Left ventricle myocardium inferior (tissue), 1 donor: ENCODE results near the gene DMBX1. TPM values are rescaled to one million over a fixed set of nuclear protein-coding genes. Genes with fewer than 3 reads are reported as not detected.

Source experiments
- DNase-seq: peaks from one replicate; pipeline ENCODE4 v3.0.0-alpha.2; 2020
- H3K27ac ChIP-seq: fragments of 200-600 bp; replicated peaks from 2 replicates; pipeline ENCODE4 v1.8.0; 2021
- H3K27me3 ChIP-seq: fragments of 200-600 bp; 2 replicates; pipeline ENCODE4 v1.8.0; 2021; ENCODE audit warnings: low read depth
- H3K36me3 ChIP-seq: fragments of 200-600 bp; 2 replicates; pipeline ENCODE4 v1.8.0; 2021
- H3K4me1 ChIP-seq: fragments of 200-600 bp; 2 replicates; pipeline ENCODE4 v1.8.0; 2021
- H3K4me3 ChIP-seq: fragments of 200-600 bp; 2 replicates; pipeline ENCODE4 v1.8.0; 2021; ENCODE audit warnings: mild to moderate bottlenecking, moderate library complexity
- H3K9me3 ChIP-seq: fragments of 200-600 bp; replicated peaks from 2 replicates; pipeline ENCODE4 v1.8.0; 2021
- intact Hi-C: fragments of 100-400 bp; cut with micrococcal nuclease; formaldehyde crosslinking; loops from one replicate; pipeline ENCODE4 v1.11.0; 2022
- total RNA-seq: library from RNA; stranded (reverse); fragmentation: NEBNext Ultra II Directional; extraction: Animal tissue kit (Norgen Biotek cat#: 25700); gene quantifications from one replicate; pipeline ENCODE4 v1.2.1, GENCODE V29; 2021
- TF ChIP-seq, protein P1 (sequence below): fragments of 200-600 bp; IDR thresholded peaks from 2 replicates; pipeline ENCODE4 v1.8.0; 2021; ENCODE audit warnings: antibody characterized with exemption, mild to moderate bottlenecking, borderline replicate concordance
- donor health status: DM: no; HTN: yes; CAD: no; lungs with severe emphysema.

DMBX1 gene
- total RNA-seq, 1 donor from 2014 or later: not detected

DNA sequence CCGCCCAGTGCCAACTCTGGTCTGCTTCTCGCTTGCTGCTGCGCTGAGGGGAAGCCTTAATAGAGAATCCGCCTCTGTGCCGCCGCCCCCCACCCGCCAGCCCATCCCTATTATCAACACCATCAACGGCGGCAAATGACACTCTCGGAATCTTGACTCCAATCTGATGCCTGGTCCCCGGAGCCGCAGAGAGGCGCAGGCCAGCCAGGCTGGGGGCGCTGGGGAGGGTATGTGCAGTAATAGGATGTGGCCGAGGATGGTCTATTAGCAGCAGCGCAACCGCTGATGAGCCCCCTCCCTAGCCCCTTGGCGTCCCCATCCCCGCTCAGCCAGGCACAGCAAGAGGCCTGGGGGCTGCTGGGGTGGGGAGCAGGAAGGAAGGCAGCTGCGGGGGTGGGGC, 15.1 kb upstream of the DMBX1 start:
- no peaks in the 10 kb centered on the region for H3K9me3 ChIP-seq
- H3K27ac ChIP-seq: no peak overlapping the region
- H3K36me3 ChIP-seq: no peaks in the 10 kb centered on the region
- no peak for DNase-seq
- intact Hi-C loops: no loop called here
- TF ChIP-seq, protein P1, sequence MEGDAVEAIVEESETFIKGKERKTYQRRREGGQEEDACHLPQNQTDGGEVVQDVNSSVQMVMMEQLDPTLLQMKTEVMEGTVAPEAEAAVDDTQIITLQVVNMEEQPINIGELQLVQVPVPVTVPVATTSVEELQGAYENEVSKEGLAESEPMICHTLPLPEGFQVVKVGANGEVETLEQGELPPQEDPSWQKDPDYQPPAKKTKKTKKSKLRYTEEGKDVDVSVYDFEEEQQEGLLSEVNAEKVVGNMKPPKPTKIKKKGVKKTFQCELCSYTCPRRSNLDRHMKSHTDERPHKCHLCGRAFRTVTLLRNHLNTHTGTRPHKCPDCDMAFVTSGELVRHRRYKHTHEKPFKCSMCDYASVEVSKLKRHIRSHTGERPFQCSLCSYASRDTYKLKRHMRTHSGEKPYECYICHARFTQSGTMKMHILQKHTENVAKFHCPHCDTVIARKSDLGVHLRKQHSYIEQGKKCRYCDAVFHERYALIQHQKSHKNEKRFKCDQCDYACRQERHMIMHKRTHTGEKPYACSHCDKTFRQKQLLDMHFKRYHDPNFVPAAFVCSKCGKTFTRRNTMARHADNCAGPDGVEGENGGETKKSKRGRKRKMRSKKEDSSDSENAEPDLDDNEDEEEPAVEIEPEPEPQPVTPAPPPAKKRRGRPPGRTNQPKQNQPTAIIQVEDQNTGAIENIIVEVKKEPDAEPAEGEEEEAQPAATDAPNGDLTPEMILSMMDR: no peak
- no peak overlapping the region for H3K4me3 ChIP-seq
- H3K4me1 ChIP-seq: no peaks in the 10 kb centered on the region
- H3K27me3 ChIP-seq: peaks cover 93% of the 10 kb centered on the region

DNA sequence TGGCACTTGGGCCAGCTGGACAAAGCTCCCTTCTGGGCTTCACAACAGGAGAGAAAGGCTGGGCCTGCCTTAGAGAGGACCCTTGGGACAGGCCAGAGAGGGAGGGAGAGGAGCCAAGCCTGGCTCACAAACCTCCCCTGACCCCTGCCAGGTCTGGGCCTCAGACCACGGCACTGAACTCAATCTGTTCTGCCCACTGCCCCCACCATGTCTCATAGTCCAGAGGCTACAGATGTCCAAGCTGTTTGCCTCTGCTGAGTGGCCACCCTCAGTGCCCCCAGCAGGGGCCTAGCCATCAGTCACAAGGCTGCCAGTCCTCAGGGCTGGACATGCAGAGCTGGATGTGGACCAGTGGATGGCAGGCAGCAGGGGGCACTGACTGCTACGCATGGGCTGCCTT, 13.0 kb upstream of the DMBX1 start:
- no peak overlapping the region for H3K27ac ChIP-seq
- no peak for DNase-seq
- no peak overlapping the region for H3K4me3 ChIP-seq
- H3K27me3 ChIP-seq: peaks cover 93% of the 10 kb centered on the region
- H3K9me3 ChIP-seq: no peaks in the 10 kb centered on the region
- no peaks in the 10 kb centered on the region for H3K36me3 ChIP-seq
- H3K4me1 ChIP-seq: no peaks in the 10 kb centered on the region
- intact Hi-C loops: no loop called here
- TF ChIP-seq, protein P1: no peak

DNA sequence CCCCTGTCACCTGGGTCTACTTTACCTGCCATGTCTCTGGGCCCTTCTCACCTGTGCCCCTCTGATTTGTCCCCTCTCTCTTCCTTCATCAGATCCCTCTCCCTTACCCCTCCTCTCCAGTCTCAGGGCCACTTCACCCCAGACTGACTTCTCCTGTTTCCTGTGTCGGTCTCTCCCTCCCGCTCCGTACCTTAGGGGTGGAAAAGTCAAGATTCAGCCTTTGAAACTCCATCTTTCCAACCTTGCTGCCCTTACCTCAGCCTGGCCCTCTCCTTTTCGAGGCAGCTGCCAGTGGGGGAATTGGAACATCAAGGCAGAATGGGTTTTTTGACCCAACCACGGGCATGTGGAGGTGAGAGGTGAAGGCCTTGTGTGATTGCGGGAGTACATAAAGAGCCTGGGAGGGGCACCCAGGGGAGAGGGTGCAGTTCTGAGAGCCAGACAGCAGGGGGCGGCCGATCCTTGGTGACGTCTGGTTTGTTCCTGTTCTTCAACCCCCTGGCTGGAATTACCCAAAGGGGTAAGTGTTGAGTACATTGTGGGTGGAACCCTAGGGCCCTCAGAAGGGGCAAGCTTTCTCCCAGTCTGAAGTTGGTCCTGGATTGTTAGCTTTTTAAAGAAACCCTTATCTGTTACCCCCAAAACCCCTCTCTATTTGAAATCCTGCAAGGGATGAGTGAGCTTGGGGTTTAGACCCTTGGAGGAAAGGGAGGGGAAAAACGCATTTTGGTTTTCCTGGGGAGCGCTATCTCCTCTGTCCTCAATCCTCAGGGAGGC, 12.3 kb upstream of the DMBX1 start:
- intact Hi-C loops: no loop called here
- Histone ChIP-seq H3K27me3 (peaks cover 94% of the 10 kb centered on the region), H3K27ac (no peak overlapping the region), H3K36me3 (no peaks in the 10 kb centered on the region), H3K4me3 (no peak overlapping the region), H3K4me1 (no peaks in the 10 kb centered on the region), H3K9me3 (no peaks in the 10 kb centered on the region)
- peak; percentile 70 for DNase-seq
- TF ChIP-seq, protein P1: peak; percentile 94

- no peaks in the 10 kb centered on the region for H3K4me1 ChIP-seq
- TF ChIP-seq, protein P1: no peak
- no peaks in the 10 kb centered on the region for H3K9me3 ChIP-seq
- peaks cover 97% of the 10 kb centered on the region for H3K27me3 ChIP-seq
- H3K27ac ChIP-seq: no peak overlapping the region
- H3K36me3 ChIP-seq: no peaks in the 10 kb centered on the region
- no peak for DNase-seq
- no peak overlapping the region for H3K4me3 ChIP-seq
- intact Hi-C loops: no loop called here
These were observed 10.7 kb upstream of the DMBX1 start for GRCh38 chr1:46478721-46479485.

DNA sequence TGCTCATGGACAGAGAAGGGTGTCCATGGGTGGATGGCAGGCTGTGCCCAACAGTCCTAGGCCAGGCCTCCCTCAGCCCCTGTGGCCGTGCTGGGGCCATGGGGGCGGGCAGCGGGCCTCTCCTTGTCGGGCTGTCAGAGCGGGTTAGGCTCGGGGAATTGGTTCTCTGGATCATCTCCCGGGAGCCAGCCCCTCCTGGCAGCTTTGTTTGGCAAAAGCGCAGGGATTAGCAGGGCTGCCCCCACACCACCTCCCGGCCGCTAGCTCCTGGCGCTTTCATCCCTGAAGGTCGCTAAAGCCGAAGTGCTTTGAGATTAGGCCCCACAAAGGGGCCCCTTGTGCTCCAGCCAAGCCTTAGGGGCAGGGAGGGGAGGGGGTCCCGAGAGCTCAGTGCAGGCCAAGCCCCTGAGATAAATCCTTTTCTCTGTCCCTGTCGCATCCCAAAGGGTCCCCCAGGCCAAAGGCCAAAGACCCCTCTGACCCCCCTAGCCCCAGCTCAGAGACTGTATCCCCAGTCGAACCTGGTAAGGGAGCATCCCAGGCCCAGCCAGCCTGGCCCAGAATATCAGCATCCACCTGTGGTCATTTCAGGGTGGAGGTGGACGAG, 9.8 kb upstream of the DMBX1 start:
- H3K36me3 ChIP-seq: no peaks in the 10 kb centered on the region
- H3K4me3 ChIP-seq: no peak overlapping the region
- no peak overlapping the region for H3K27ac ChIP-seq
- TF ChIP-seq, protein P1: no peak
- peaks cover 97% of the 10 kb centered on the region for H3K27me3 ChIP-seq
- intact Hi-C loops: no loop called here
- H3K9me3 ChIP-seq: no peaks in the 10 kb centered on the region
- DNase-seq: no peak
- H3K4me1 ChIP-seq: no peaks in the 10 kb centered on the region
